IPS-11a (cell line): ENCODE measurements around the gene BCL2L1.

Experiments
- H3K4me3 ChIP-seq: one replicate; pipeline ENCODE4 v1.5.1; 2013; ENCODE audit warnings: low read depth, low read length, control low read depth

The BCL2L1 gene

DNA sequence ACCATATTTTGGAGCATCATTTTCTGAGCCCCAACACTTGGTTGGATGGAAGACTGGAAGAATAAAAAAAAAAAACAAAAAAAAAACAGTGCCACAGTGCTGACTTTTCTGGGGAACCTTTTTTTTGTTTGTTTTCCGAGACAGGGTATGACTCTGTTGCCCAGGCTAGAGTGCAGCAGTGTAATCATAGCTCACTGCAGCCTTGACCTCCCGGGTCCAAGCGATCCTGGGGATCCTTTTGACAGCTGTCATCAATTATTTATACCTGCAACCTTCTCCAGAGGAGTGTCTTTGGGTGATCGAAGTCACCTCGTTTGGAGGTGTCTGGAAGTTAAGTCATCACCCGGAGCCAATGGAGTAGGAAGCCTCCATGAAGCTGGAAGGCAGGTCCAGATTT lies 8.7 kb upstream of the BCL2L1 start:
- H3K4me3 ChIP-seq, result no peak overlapping the region

- peak overlapping the region; percentile 82 for H3K4me3 ChIP-seq
These were observed 831 bp upstream of the BCL2L1 start for GRCh38 chr20:31723319-31724078.

DNA sequence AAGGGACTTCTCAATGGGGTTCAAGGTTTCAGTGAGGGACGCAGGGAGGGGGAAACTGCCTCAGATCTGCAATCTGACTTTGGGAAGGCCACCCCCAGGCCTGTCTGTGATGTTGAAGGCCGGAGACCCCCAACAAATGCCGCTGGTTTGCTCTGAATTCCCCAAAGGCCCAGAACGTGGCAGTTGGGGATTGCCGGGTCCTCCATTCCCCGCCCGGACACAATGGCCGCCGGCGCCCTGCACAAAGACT lies 326 bp upstream of the BCL2L1 start:
- H3K4me3 ChIP-seq, result peak overlapping the region; percentile 82

GRCh38 chr20:31721408-31722256 lies 1.0 kb downstream of the BCL2L1 start:
- peak overlapping the region; percentile 82 for H3K4me3 ChIP-seq

- peak overlapping the region; percentile 82 for H3K4me3 ChIP-seq
These were observed 1.9 kb downstream of the BCL2L1 start for GRCh38 chr20:31720486-31721407.

- peak overlapping the region; percentile 82 for H3K4me3 ChIP-seq
These were observed 2.8 kb downstream of the BCL2L1 start for GRCh38 chr20:31719644-31720485.

- no peak overlapping the region for H3K4me3 ChIP-seq
These were observed 3.6 kb downstream of the BCL2L1 start for GRCh38 chr20:31718952-31719643.

GRCh38 chr20:31717478-31718201 lies 5.0 kb downstream of the BCL2L1 start:
- H3K4me3 ChIP-seq, result no peak overlapping the region

GRCh38 chr20:31716818-31717477 lies 5.7 kb downstream of the BCL2L1 start:
- H3K4me3 ChIP-seq, result no peak overlapping the region

DNA sequence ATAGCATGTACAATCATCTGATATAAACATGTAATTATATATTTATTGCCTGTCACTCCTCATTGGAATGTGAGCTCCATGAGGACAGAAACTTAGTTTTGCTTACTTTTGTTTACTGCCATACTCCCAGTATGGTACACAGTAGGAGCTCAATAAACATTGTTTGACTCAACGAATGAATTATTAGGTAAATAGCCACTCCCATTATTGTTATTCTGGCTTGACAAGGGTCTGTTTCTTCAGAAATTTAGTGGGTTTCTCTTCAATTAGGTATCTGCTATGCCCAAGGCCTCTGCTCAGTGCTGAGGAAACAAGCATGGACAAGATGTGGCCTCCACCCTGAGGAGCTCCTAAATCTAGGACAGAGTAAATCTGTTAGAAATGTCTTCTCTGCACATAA lies 6.3 kb downstream of the BCL2L1 start:
- no peak overlapping the region for H3K4me3 ChIP-seq

GRCh38 chr20:31715766-31716165 lies 6.9 kb downstream of the BCL2L1 start:
- no peak overlapping the region for H3K4me3 ChIP-seq

DNA sequence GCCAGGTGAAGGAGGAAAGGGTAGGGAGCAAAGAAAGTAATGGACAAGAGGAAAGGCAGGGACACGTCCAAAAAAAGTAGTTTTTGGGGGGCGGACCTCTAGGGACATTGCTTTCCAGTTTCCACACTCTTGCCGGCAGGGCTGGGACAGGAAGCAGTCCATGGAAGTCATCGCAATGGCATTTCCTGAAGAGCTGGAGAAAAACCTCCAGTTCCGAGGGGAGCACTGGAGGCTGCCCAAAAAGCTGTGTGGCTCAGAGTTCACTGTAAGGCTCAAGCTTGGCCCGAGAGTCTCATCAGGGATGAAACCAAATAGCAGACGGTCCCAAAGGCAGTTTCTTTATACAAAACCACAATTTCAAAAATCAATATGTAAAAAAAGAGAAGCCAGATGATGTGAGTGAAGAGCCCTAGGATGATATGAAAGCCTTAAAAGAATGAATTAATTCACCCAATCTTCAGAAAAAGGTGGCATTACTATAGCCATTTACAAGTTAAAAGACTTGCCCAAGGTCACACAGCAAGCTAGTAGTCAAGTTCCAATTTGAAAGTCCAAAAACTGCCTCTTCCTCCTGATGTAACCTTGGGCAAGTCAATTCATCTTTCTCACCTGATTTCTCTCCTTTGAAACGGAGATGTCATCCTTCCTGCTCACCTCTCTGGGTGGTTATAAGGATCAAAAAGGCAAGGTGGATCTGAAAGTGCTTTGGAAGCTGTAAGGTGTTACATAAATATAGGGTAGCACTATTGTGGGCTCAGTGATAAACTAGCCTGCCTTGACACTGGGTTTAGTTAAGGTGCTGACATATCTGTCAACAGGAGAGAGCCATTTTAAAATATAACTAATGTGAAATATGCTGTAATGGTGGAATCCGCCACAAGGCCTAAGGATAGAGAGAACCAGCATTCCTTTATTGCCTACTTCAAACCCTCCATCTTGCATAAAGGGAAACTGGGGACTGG lies 9.1 kb downstream of the BCL2L1 start:
- H3K4me3 ChIP-seq, result no peak overlapping the region

DNA sequence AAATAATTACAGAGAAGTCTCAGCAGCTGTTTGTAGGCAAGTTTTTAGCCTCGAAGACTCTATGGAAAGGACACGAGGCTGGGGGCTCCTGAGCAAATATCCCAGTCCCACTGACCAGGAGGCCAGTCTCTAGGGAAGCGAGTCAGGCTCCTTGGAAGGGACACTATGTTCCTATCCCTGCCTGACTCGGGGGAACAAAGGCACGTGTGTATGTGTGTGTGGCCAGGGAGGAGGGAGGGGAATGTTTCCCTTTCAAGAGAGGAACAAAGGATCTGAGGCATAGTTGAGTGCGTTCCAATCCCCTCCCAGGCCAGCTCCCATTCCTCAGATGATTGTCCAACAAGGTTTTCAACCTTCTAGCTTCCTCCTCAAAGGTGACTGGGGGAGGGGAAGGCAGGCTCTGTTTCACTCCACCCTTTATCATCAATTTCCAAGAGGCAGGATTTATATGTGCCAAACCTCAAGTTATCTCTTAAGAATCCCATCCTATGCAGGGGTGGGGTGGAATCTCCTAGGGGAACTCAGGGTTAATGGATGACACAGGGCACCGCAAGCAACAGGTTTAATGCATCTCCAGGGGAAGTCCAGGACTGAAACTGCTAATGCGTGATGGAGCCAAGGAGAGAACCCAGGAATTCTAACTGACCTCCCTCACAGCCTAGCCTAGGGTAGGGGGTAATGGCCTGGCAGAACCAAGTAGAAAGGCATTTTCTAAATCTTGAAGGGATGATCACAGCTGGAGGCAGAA lies 9.9 kb downstream of the BCL2L1 start:
- no peak overlapping the region for H3K4me3 ChIP-seq

DNA sequence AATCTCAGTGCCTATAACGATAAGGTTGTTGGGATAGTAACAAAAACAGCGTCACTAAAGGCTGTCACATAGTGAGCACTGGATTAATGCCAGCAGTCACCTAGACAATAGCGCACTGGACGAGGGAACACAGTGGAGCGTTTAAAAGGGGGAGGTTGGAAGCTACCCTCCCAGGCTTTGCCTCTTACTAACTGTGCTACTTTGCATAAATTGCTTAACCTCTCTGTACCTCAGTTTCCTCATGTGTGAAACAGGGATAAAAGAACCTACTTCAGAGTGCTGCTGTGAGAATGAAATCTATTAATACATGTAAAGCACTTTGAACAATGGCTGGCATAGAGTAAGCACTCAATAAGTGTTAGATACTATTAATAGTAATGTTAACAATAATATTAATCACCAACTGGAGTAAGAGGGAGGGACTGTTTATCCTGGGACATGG lies 10.5 kb downstream of the BCL2L1 start:
- H3K4me3 ChIP-seq, result no peak overlapping the region

DNA sequence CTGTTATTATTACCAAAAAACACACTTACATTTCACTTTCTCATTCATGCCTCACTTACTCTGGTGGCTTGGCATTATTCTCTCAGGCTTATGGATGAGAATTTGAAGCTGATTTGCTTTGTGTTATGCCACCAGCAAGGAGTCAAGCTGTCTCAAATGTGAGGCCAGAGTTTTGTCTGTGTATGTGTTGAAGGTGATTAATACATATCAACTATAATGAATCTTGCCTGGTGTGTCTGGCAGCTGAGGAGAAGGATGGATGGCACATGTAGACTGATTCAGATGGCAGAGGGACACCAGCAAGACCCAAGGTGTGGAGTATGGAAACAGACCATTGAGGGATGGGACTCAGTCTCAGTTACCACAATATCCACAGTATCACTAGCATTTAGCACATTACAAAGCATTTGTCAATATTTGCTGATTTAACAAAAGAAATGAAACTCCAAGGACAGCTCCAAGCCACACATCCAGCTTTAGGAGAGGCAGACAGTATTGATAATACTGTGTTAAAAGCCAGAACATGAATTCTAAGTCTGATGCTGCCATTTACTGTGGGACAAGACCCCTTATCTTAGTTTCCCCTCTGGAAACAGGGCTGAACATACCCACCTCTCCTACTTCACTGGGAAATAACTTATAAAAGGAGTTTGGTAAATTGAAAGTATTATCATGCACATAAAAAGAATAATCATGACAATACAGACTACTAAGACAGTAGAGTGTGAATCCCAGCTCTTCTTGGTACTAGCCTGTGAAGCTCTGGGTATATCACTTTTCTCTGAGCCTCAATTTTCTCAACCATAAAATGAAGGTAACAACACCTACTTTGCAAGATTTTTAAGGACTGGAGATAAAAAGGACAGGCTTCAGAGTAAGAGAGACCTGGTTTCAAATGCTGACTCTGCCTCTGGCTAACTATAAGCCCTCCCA lies 11.2 kb downstream of the BCL2L1 start:
- no peak overlapping the region for H3K4me3 ChIP-seq
